ENCODE data around the gene SFMBT1.

DNA sequence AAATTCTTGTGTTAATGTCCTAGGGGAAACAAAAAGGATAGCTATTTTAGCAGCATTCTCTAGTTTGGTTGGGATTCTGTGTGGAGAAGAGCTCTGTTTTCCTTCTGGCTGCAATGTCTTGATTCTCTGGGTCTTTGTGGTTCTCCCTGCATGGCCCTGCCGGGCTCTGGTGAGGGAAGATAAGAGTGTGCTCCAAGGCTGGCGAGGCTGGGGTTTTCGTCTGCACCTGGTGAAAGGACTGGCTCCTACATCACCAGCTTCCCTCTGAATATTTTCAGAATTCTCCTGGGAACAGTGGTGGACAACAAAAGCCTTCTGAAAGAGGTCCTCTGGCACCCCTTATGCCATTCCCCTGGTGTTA lies 38.1 kb upstream of the SFMBT1 start:
- no peak for TF ChIP-seq CTCF (IDR thresholded peaks at IDR 0.05; ENCODE audit: insufficient read depth, low read depth, low read length)
- no peak for TF ChIP-seq EZH2 (IDR thresholded peaks at IDR 0.05; ENCODE audit: insufficient read depth, low read length)
